ENCODE measurements around the gene RTP2.

RTP2 gene

DNA sequence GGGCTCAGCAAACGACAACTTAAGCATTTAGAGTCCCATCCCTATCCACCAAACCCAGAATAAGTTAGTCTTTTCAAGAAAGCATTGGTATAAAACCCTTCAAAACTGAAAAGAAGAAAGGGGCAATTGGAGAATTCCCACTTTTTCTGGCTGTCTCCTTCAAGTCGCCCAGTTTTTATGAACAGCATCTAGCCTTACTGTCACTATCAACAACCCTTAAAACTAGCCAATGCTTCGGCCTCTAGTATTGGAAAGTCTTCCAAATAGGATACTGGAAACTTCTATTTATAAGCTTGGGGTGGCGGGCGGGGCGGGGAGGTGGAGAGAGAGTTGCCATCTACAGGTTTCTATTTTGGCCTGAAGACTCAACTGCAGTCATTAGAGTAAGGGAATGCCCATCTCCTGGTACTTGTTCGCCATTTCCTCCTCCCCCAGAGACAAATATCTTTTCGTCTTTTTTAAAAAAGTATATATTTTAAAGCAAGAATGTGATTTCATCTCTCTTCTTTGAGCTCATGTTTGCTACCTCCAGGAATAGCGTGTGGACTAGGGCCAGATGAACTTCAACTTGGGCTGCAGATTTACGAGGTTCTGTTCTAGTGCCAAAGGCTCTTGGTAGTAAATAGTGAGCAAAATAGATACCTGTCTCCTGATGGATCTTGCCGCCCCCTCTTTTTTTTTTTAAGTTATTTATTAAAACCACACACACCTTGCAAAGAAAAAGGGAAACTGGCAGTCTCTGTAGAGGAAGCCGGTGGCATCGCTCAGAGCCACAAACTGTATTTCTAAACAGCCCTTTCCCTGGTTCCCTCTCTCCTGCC, 40.2 kb upstream of the RTP2 start:
- Histone ChIP-seq H3K4me1 (ENCODE audit: insufficient read depth, low read length) (peaks cover 38% of the 10 kb centered on the region), H3K9me3 (ENCODE audit: low read length) (no peaks in the 10 kb centered on the region), H3K27me3 (ENCODE audit: insufficient read depth, low read length) (no peaks in the 10 kb centered on the region), H3K36me3 (ENCODE audit: insufficient read depth, low read length) (no peaks in the 10 kb centered on the region), H2AFZ (ENCODE audit: low read depth, low read length) (no peak overlapping the region), H3K4me3 (ENCODE audit: low read length) (peak overlapping the region; percentile 87)

DNA sequence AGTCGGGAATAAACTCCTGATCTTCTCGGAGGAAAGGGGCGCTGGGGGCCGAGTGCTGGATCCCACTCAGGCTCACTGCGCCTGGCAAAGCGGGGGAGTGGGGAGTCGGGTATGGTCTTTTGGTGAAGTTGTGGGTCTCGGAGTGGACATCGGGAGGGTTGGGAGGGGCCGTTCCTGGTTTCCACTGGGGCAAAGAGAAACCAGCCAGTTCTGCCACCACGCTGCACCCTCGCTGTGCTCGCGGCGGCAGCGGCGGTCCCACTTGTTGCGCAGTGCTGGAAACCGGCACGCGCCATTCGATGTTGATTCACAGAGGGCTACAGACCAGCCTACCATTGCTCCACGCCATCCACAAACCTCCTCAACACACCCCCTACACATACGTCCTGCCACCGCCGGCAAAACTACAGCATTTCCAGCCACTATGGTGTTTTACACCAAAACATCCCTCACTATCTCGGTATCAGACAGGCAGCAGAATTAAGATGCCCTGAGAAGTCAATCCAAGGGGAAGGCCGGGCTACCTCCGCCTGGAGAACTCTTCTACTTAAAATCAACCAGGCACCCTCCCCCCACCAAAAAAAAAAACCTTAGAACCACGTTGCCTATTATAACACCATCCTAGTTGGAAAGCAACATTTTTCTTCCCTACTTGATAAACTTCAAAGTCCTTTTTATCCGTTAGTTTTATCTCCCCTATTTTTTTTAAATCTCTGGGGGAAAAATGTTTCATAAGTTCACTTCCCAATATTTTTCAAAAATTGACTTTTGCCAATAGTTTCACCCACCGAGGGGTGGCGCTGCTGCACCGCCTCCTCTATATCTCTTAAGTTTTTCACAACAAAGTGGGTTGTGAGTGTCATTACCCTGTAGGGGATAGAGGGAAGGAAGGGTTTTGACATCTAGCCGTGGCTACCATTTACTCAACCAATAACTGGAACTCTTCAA, 39.3 kb upstream of the RTP2 start:
- no peak overlapping the region for H2AFZ ChIP-seq (ENCODE audit: low read depth, low read length)
- H3K4me1 ChIP-seq (ENCODE audit: insufficient read depth, low read length): peaks cover 30% of the 10 kb centered on the region
- no peaks in the 10 kb centered on the region for H3K9me3 ChIP-seq (ENCODE audit: low read length)
- no peaks in the 10 kb centered on the region for H3K36me3 ChIP-seq (ENCODE audit: insufficient read depth, low read length)
- no peaks in the 10 kb centered on the region for H3K27me3 ChIP-seq (ENCODE audit: insufficient read depth, low read length)
- peak overlapping the region; percentile 63 for H3K4me3 ChIP-seq (ENCODE audit: low read length)

DNA sequence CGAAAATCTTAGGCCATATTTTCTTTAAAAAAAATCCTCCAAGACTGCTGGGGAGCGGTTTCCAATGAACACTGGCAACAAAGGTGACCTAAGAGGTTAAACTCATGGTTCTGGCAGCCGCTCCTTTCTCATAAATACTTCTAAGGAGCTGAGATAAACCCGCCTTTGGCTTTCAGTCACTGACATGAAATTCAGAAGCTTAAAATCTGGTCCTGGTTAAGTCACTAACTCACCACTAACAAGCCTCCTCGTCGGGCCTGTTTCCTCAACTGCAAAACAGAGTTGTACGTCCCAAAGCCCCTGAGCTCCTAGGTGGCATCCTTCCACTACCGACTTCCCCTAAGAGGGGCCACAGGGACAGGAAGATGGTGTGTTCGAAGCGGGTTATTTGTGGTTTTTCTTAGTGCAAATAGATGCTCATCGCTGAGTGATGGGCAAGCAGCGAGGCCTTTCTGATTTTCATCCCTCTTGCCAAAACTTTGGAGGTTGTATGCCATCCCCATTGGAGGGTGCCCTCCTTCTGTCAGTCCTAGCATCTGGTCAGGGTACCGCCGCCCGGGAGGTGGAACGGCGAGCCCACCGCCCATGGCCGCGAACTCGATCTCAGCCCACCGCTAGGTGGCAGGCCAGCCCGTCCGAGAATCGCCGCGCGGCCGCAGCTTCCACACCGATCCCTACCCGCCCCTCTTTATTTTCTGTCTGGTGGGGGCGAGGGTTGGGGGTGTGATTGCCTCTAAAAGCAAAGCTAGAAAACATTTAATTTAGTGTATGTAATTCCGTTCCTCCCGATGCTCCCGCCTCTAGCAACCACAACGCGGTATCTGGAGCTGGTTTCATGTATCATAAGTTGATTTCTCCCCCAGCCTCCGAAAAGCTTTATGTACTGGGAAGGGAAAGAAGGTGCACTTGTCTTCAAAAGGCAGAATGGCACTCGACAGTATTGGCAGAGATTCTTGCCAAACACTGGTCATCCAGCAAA, 38.4 kb upstream of the RTP2 start:
- H3K36me3 ChIP-seq (ENCODE audit: insufficient read depth, low read length): no peaks in the 10 kb centered on the region
- no peaks in the 10 kb centered on the region for H3K27me3 ChIP-seq (ENCODE audit: insufficient read depth, low read length)
- H2AFZ ChIP-seq (ENCODE audit: low read depth, low read length): no peak overlapping the region
- peaks cover 30% of the 10 kb centered on the region for H3K4me1 ChIP-seq (ENCODE audit: insufficient read depth, low read length)
- H3K4me3 ChIP-seq (ENCODE audit: low read length): peak overlapping the region; percentile 63
- no peaks in the 10 kb centered on the region for H3K9me3 ChIP-seq (ENCODE audit: low read length)

DNA sequence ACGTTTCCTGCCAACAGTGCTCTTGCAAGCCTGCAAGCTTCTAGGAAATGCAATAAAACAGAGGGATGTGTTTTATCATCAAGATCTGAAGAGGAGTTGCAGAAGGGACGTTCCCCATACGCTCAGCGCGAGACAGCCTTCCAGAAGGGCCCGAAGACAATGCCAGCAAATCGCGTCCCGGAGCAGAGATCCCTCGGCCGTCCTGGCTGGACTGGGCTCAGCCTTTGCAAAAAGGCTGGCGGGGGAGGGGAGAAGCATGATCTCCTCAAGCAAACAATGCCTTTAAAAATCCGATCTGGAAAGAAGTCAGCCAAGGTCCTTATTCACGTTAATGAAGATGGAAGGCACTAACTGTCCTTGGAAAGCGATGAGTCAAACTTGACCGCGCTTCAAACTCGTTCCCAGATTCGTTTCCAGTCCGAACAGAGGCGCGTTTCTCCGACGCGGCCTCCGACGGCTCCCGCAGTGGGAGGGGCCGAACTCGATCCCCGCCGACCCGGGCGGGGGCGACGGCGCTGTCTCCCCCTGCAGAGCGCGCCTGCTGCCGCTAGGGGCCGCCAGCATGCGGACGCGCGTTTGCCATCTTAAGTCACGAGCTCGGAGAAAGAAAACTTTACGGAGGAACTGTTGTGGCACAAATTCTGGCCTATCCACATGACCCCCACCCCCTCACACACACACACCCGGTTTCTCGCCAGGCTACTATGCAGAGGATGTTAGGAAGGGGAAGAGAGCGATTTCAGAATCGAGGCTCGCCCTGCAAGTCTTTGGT, 37.4 kb upstream of the RTP2 start:
- Histone ChIP-seq H2AFZ (ENCODE audit: low read depth, low read length) (peak overlapping the region; percentile 16), H3K4me1 (ENCODE audit: insufficient read depth, low read length) (peaks cover 30% of the 10 kb centered on the region), H3K36me3 (ENCODE audit: insufficient read depth, low read length) (no peaks in the 10 kb centered on the region), H3K27me3 (ENCODE audit: insufficient read depth, low read length) (no peaks in the 10 kb centered on the region), H3K9me3 (ENCODE audit: low read length) (no peaks in the 10 kb centered on the region), H3K4me3 (ENCODE audit: low read length) (peak overlapping the region; percentile 63)

DNA sequence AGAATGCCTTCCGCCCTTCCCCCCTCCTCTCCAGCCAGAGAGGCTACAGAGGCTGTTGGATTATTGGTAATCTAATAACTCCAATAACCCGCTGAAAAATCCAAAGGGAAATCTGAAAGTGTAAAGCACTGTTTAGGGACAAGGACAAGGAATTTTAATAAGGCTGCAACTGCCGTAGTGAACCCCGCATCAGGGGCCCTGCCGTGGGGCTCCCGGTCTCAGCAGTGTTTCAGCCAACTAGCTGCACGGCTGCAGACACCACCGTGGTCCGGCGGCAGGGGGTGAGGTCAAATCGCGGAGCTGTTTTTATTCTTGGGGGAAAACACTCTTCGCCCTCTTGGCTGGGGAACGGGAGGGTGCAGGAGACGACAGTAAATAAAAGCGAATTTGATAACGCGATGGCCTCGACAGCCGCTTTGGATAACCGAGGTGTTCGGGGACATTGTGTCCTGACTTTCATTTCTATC, 36.8 kb upstream of the RTP2 start:
- Histone ChIP-seq H2AFZ (ENCODE audit: low read depth, low read length) (no peak overlapping the region), H3K36me3 (ENCODE audit: insufficient read depth, low read length) (no peaks in the 10 kb centered on the region), H3K4me3 (ENCODE audit: low read length) (peak overlapping the region; percentile 63), H3K27me3 (ENCODE audit: insufficient read depth, low read length) (no peaks in the 10 kb centered on the region), H3K9me3 (ENCODE audit: low read length) (no peaks in the 10 kb centered on the region), H3K4me1 (ENCODE audit: insufficient read depth, low read length) (peaks cover 30% of the 10 kb centered on the region)

DNA sequence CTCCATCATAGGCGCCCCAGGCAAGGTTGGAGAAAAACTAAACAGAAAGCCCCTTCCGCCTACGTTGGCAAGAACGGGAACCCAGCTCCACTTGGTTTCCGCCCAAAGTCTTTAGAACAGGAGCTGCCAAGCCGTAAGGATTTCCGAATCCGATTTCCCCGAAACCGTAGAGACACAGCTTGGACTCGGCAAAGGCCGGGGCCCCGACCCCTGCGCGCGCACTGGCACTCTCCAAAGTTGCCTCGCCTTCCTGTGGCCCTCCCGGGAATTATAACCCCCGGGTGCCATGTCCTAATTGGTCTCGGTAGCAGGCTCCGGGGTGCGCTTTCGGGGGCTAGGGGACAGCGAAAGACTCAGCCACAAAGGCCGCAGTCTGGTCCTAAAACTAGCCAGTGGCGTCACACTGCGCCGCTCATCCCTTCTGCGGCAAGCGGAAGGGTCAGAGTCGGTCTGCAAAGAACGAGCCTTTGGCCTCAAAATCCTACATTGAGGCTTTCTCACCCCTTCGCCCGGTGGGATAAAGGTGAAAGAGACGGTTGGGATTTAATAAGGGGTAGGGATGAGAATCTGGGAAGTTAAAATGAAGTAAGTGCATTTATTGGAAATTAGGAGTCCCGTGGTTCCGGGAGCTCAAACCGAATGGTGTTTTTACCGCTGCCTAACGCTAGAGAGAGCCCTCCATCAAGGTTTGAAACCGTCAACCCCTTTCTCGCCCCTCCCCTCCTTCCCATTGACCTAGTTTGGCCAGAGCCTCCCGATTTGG, 36.2 kb upstream of the RTP2 start:
- no peaks in the 10 kb centered on the region for H3K27me3 ChIP-seq (ENCODE audit: insufficient read depth, low read length)
- H3K4me3 ChIP-seq (ENCODE audit: low read length): peak overlapping the region; percentile 63
- H3K9me3 ChIP-seq (ENCODE audit: low read length): no peaks in the 10 kb centered on the region
- H3K4me1 ChIP-seq (ENCODE audit: insufficient read depth, low read length): peaks cover 30% of the 10 kb centered on the region
- peaks cover under 1% of the 10 kb centered on the region for H3K36me3 ChIP-seq (ENCODE audit: insufficient read depth, low read length)
- peak overlapping the region; percentile 48 for H2AFZ ChIP-seq (ENCODE audit: low read depth, low read length)

DNA sequence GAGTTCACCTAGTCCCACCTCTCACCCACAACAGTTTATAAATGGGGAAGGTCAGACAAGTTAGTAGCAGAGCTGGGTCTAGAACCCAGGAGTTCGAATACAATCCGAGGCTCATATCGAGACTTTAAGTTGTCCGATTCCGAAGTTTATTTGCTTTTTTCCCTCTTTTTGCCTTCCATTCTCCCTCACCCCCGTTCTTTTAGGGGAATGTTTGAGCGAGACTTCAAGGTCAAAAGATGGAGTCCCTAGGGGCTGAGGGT, 35.6 kb upstream of the RTP2 start:
- Histone ChIP-seq H3K9me3 (ENCODE audit: low read length) (no peaks in the 10 kb centered on the region), H3K4me1 (ENCODE audit: insufficient read depth, low read length) (peaks cover 30% of the 10 kb centered on the region), H3K27me3 (ENCODE audit: insufficient read depth, low read length) (no peaks in the 10 kb centered on the region), H3K36me3 (ENCODE audit: insufficient read depth, low read length) (peaks cover 4% of the 10 kb centered on the region), H3K4me3 (ENCODE audit: low read length) (peak overlapping the region; percentile 63), H2AFZ (ENCODE audit: low read depth, low read length) (peak overlapping the region; percentile 48)

DNA sequence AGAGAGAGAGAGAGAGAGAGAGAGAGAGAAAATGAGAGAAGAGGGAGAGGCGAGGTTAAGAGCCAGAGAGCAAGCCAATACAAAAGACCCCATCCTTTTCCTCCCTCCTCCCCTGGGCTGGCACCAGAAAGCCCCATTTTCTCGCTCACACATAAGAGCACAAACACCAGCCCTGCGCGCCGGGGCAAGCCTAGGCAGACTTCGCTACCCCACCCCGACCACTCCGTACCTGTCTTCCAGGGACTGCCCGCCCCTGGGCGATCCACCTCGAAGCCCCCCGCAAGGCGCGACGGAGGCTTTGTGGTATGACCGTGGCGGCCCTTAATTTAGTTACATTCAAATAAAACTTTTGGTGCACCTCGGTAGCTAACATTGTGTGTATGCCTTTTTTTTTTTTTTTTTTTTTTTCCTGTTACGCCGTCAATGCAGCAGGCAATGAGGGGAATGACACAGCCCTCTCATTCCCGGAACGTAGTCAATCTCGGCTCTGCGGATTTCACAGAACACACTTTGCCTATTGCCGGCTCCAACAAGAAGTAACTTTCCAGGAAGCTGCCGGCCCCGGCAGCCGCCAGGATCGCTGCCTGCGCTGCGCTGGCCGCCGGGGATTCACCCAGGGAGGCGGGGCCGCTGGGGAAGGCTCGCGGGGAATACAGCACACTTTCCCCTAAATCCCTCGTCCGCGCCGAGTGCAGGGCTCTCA, 35.2 kb upstream of the RTP2 start:
- H2AFZ ChIP-seq (ENCODE audit: low read depth, low read length): peak overlapping the region; percentile 48
- H3K36me3 ChIP-seq (ENCODE audit: insufficient read depth, low read length): peaks cover 4% of the 10 kb centered on the region
- H3K9me3 ChIP-seq (ENCODE audit: low read length): no peaks in the 10 kb centered on the region
- peak overlapping the region; percentile 63 for H3K4me3 ChIP-seq (ENCODE audit: low read length)
- H3K4me1 ChIP-seq (ENCODE audit: insufficient read depth, low read length): peaks cover 25% of the 10 kb centered on the region
- no peaks in the 10 kb centered on the region for H3K27me3 ChIP-seq (ENCODE audit: insufficient read depth, low read length)

DNA sequence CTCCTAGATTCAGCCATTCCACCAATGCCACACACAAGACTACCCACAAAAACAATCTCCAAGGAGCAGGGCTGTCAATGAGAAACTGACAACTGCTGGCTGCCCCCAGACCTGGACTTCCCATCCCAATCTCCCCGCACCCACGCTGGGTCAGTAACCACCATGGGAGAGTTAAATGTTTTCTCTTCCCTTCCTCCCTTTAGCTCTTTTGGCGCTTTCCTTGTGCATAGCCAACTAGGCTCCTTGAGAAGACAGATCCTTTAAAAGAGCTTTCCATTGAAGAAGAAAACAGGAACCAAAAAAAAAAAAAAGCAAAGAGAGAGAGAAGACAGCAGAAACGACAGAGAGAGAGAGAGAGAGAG, 34.6 kb upstream of the RTP2 start:
- Histone ChIP-seq H2AFZ (ENCODE audit: low read depth, low read length) (no peak overlapping the region), H3K36me3 (ENCODE audit: insufficient read depth, low read length) (peaks cover 5% of the 10 kb centered on the region), H3K4me1 (ENCODE audit: insufficient read depth, low read length) (peaks cover 23% of the 10 kb centered on the region), H3K9me3 (ENCODE audit: low read length) (no peaks in the 10 kb centered on the region), H3K27me3 (ENCODE audit: insufficient read depth, low read length) (no peaks in the 10 kb centered on the region), H3K4me3 (ENCODE audit: low read length) (no peak overlapping the region)

DNA sequence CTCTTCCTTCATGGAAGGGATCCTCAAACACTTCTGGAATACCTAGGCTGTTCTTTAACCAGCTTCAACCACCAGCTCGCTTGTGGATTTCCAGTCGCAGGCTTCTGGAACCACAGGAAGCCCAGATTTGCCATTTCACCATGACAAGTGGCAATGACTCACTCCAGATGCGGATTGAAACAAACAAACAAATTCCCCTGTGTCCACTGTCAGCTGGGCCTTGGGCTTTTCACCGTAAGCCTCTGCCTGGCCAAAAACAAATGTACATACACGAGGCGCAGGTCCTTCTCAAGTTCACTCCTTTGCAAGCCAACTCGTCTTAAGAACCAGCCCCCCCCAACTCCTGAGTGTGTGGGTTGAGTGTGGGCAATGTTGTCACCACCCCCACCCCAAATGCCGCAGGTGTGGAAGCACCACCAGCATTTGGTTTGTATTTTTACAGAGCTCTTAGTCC, 34.1 kb upstream of the RTP2 start:
- no peak overlapping the region for H3K4me3 ChIP-seq (ENCODE audit: low read length)

DNA sequence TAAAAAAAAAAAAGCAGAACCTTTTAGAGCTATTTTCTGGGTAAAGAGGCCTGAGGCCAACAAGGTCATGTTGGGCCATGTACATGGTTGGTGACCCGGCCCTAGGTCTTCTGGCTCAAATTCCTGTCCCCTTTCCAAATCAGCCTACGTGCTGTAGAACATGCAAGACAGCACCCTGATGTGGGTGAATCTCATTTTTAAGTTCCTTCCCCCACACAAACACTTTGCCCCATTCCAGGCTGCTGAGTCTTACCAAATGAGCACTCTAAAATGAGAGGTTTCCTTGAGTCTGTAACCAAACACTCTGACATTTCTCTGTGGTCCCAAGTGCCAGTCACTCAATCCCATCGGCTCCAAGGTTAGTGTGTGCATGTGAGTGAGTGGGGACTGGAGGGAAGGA, 33.5 kb upstream of the RTP2 start:
- Histone ChIP-seq H2AFZ (ENCODE audit: low read depth, low read length) (no peak overlapping the region), H3K9me3 (ENCODE audit: low read length) (no peaks in the 10 kb centered on the region), H3K4me3 (ENCODE audit: low read length) (no peak overlapping the region), H3K36me3 (ENCODE audit: insufficient read depth, low read length) (peaks cover 16% of the 10 kb centered on the region), H3K27me3 (ENCODE audit: insufficient read depth, low read length) (no peaks in the 10 kb centered on the region), H3K4me1 (ENCODE audit: insufficient read depth, low read length) (peaks cover 14% of the 10 kb centered on the region)

More for the DNA sequence above, 34.1 kb upstream of the RTP2 start:
- Histone ChIP-seq H3K27me3 (ENCODE audit: insufficient read depth, low read length) (no peaks in the 10 kb centered on the region), H2AFZ (ENCODE audit: low read depth, low read length) (no peak overlapping the region), H3K9me3 (ENCODE audit: low read length) (no peaks in the 10 kb centered on the region), H3K4me1 (ENCODE audit: insufficient read depth, low read length) (peaks cover 19% of the 10 kb centered on the region), H3K36me3 (ENCODE audit: insufficient read depth, low read length) (peaks cover 10% of the 10 kb centered on the region)

Measured in neuron (in vitro differentiated cells).